Gastroesophageal sphincter (tissue), 2 donors: ENCODE data around the gene PCDH9.

Source experiments
- EP300 ChIP-seq: sonication (generic); formaldehyde crosslinking; IDR thresholded peaks from one replicate; pipeline ENCODE4 v1.6.1; 2017; ENCODE audit warnings: antibody characterized with exemption, mild to moderate bottlenecking
- POLR2A ChIP-seq, 2 donors: fragments of 450-650 bp; IDR thresholded peaks; one replicate each; pipeline ENCODE4 v1.6.1; 2017; ENCODE audit warnings: antibody characterized with exemption in 2 of 2, mild to moderate bottlenecking in 2 of 2, moderate library complexity in 1 of 2

DNA sequence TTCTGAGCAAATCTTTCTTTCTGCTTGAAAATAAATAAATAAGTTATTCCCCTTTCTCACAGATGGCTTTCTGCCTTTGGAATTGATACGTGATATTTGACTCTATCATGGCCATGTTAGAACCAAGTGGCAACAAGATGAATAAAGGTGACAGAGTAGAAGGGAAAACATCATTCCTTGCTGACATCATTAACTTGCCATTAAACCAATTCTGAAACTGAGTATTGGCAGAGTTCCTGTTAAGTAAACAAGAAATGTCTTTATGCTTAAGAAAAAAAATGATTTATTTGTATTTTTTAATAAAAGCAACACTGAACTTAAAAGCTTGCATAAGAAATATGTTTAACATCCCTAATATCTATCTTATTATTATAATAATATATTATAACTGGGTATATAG is 828.1 kb downstream of the PCDH9 start:
- TF ChIP-seq POLR2A (IDR thresholded peaks at IDR 0.05): no peak
- no peak for TF ChIP-seq EP300
